IPS-18c (cell line): ENCODE measurements around the gene SRGAP2C.
"Not testable (repeated sequence)": the region's sequence is repeated elsewhere in the genome, so short reads cannot be mapped to it uniquely, and the experiment has no call there.

Source experiments
- H3K4me3 ChIP-seq: 2 replicates; pipeline ENCODE4 v1.7.0; 2013; ENCODE audit warnings: low read depth, mild to moderate bottlenecking, low read length, moderate library complexity; ENCODE audit not compliant: insufficient read depth
- H3K9me3 ChIP-seq: one replicate; pipeline ENCODE4 v1.6.1; 2013; ENCODE audit warnings: mild to moderate bottlenecking, low read length, moderate library complexity; ENCODE audit not compliant: control insufficient read depth, insufficient read depth

SRGAP2C gene

DNA sequence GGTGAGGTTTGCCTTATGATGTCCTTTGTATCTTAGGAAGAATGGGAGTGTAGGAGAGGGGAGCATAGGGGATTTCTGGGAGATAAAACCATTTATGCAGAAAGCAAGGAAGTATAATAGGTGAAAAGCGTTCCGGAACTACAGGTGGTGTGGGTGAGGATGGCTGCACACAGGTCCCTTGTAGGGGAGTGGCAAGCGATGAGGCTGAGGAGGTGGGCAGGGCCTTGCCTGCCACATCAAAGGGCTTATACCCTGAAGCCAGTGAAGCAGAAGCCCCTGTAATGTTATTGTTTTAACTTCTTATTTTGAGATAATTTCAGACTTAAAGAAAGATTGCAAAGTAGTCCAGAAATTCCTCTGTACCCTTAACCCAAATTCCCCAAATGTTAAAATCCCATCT lies 159.6 kb downstream of the SRGAP2C start:
- H3K4me3 ChIP-seq, H3K9me3 ChIP-seq: not testable (repeated sequence)

- H3K9me3 ChIP-seq, H3K4me3 ChIP-seq: not testable (repeated sequence)
Observed at GRCh38 chr1:121346654-121347053, 161.9 kb downstream of the SRGAP2C start.

DNA sequence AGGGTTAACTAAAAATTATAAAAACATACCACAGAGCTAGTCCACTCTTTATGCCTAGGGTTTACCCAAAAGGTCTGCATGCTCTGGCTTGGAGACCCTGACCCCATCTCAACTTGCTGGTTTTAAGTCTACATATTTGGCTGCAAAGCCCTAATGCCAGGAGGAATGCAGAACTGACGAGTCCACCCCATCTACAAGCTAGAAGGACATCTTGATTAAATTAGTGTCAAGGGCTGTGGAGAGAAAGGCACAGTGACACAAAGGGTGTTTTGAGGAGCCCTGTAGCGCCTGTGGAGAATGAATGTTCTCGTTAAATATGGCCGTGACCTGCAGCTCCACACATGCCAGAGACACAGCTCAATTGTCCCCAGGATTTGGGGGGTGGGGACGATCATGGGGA lies 162.7 kb downstream of the SRGAP2C start:
- H3K4me3 ChIP-seq, H3K9me3 ChIP-seq: not testable (repeated sequence)

DNA sequence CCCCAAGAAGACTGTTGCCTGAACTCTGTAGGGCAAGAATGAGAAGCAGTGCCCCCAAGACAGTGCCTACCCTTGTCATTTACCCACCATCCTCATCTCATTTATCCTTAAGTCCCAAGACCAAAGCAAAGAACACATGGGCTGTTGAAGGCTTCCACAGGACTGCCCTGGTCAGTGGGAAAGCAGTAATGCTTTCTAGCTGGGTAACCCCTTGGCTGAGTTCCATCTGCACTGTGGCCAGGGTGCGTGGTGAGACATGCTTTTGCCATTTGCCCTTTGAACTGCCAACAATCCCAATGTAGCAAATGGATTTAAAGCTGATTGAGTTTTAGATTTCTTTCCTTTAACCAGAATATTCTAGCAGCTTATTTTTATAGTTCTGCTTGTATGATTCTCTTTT lies 163.3 kb downstream of the SRGAP2C start:
- H3K9me3 ChIP-seq, H3K4me3 ChIP-seq: not testable (repeated sequence)

- not testable (repeated sequence) for H3K9me3 ChIP-seq, H3K4me3 ChIP-seq
Observed at GRCh38 chr1:121349332-121349967, 164.7 kb downstream of the SRGAP2C start.

DNA sequence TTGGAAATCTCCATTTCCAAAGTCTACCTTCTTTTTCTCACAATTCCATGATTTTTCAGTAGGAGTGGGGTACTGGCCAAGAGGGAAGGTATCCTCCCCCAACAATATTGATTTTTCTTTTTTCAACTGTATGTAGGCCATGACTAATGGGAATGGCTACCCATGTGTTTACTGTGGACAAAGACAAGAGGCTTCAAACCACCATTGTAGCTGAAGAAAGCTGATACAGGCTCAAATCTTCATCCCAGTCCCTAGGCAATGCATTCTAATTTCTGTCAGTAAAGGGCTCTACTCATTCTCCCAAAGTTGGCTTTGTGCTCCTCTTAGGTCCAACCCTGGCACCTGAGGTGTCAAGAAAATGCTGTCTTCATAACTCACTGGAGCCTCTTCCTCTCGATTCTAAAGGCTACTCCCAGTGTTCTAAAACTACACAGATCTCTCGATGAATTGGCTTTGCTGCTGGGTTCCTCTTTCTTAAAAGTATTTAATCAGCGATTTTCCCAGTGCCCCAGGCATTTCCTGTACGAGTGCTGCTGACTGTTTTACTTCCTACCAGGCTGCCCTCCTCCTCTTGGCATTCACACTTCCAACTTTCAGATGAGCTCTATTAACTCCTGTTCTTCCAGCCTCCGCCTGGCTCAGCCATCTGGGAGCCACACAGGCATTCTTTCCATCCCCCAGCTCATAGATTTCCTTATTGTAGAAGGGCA lies 171.1 kb downstream of the SRGAP2C start:
- not testable (repeated sequence) for H3K4me3 ChIP-seq, H3K9me3 ChIP-seq

- not testable (repeated sequence) for H3K4me3 ChIP-seq, H3K9me3 ChIP-seq
Observed at GRCh38 chr1:121356819-121357218, 172.0 kb downstream of the SRGAP2C start.

GRCh38 chr1:121360531-121360930 lies 175.8 kb downstream of the SRGAP2C start:
- not testable (repeated sequence) for H3K4me3 ChIP-seq, H3K9me3 ChIP-seq

- not testable (repeated sequence) for H3K4me3 ChIP-seq
Observed at GRCh38 chr1:121361451-121362233, 176.9 kb downstream of the SRGAP2C start.

GRCh38 chr1:121362234-121362883 lies 177.6 kb downstream of the SRGAP2C start:
- H3K9me3 ChIP-seq, H3K4me3 ChIP-seq: not testable (repeated sequence)

More at GRCh38 chr1:121361451-121362233, 176.9 kb downstream of the SRGAP2C start:
- not testable (repeated sequence) for H3K9me3 ChIP-seq

DNA sequence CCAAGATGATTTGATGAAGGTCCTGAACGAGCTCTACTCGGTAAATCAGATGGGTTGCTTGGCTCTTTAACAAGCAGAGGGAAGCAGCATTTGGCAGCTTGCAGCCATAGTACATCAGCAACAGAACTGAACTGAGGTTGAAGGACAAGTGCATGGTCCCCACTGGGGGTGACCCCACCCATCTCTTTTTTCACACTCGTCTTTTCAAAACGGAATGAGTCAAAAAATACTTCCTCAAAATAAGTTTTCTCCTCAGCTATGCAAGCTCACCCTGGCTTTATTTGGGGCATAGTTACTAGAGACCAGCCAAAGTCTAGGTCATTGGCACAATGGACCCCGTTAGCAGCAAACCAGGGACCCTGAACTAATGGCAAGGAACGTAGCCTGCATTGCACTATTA lies 180.5 kb downstream of the SRGAP2C start:
- not testable (repeated sequence) for H3K4me3 ChIP-seq

DNA sequence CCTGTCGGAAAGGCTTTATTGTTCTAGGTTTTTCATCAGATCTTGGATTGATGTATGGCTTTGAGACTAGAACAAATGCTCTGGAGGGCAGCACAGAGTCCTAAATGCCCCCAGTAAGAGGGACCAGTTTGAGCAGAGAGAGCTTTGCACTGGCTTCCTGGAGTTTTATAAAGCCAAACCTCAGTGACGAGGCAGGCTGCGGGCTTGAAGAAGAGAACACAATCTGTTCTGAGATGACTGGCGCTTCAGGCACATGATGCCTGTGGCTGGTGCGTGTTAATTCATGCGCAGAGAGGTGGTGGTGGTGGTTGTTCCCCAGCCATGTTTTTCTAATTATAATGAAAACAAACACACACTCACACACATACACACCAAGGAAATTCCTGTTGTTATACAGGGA lies 180.9 kb downstream of the SRGAP2C start:
- H3K4me3 ChIP-seq, H3K9me3 ChIP-seq: not testable (repeated sequence)

More for the DNA sequence above, 180.5 kb downstream of the SRGAP2C start:
- not testable (repeated sequence) for H3K9me3 ChIP-seq

GRCh38 chr1:121366171-121366570 lies 181.4 kb downstream of the SRGAP2C start:
- not testable (repeated sequence) for H3K4me3 ChIP-seq, H3K9me3 ChIP-seq

DNA sequence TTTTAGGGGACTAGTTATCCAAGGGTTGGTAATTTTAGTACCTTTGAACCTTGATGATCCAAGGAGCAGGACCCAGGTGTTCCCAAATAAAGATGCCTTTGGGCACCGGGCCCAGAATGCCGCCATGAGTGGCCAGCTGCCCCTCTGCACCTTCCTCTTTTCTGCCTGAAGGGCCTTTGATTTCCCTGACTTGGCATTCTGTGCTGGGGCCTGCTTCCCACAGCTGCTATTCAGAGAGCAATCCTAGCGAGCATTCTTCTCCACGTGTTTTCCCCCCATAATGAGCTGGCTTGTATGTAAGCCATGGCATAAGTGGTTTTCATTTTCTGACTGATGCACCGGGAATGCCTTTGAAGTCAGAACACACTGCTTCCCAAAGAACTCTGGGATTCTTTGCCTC lies 184.1 kb downstream of the SRGAP2C start:
- H3K4me3 ChIP-seq, H3K9me3 ChIP-seq: not testable (repeated sequence)

DNA sequence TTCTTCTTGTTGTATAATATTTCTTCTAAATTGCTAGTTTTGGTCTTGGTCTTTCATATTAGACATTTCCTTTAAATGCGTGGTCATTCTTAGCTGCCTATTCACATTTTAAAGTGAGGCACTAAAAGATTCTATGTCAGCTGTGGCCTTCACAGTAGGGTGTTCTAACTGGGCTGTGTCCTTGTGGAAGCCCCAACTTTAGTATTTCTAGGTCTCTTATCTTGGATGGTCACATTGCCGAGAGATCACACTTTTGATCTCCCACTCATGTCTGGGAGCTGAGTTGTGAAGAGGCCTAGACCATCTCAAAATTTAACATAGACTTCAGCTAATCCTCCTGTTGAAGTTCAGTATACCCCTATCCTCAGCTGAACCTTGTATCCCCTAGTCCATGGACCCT lies 185.2 kb downstream of the SRGAP2C start:
- not testable (repeated sequence) for H3K4me3 ChIP-seq

GRCh38 chr1:121374851-121375367 lies 190.1 kb downstream of the SRGAP2C start:
- H3K9me3 ChIP-seq, H3K4me3 ChIP-seq: not testable (repeated sequence)

More for the DNA sequence above, 185.2 kb downstream of the SRGAP2C start:
- not testable (repeated sequence) for H3K9me3 ChIP-seq

DNA sequence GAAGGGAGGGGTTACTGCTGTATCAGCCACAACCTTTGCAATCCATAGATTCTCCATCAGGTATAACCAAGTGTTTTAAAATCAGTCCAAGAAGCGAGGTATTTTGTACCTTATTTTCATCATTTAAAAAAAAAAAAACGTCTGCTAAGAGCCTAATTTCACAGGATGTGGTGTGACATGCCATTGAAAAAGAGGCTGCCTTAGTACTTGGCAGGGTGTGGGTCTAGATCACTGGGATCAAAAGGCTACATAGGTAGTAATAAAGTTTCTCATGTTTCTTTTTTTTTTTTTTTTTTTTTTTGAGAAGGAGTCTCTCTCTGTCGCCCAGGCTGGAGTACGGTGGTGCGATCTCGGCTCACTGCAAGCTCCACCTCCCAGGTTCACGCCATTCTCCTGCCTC lies 192.2 kb downstream of the SRGAP2C start:
- not testable (repeated sequence) for H3K4me3 ChIP-seq

More for the DNA sequence above, 192.2 kb downstream of the SRGAP2C start:
- not testable (repeated sequence) for H3K9me3 ChIP-seq
